ENCODE measurements around the gene CCDC38. TPM values are rescaled to one million over a fixed set of nuclear protein-coding genes. Genes with fewer than 3 reads are reported as not detected.

Gene CCDC38
- total RNA-seq (2021) (0.24 and 0.26 TPM in 2 replicates), Bru-seq, nascent RNA (percentile 14 among the genes with signal in this experiment), BruChase-seq, experiment 1, labeled RNA remaining after a 2-hour chase (percentile 11 among the genes with signal in this experiment), BruChase-seq, experiment 2, labeled RNA remaining after a 6-hour chase (percentile 9 among the genes with signal in this experiment)
- long read RNA-seq = 0 reads

DNA sequence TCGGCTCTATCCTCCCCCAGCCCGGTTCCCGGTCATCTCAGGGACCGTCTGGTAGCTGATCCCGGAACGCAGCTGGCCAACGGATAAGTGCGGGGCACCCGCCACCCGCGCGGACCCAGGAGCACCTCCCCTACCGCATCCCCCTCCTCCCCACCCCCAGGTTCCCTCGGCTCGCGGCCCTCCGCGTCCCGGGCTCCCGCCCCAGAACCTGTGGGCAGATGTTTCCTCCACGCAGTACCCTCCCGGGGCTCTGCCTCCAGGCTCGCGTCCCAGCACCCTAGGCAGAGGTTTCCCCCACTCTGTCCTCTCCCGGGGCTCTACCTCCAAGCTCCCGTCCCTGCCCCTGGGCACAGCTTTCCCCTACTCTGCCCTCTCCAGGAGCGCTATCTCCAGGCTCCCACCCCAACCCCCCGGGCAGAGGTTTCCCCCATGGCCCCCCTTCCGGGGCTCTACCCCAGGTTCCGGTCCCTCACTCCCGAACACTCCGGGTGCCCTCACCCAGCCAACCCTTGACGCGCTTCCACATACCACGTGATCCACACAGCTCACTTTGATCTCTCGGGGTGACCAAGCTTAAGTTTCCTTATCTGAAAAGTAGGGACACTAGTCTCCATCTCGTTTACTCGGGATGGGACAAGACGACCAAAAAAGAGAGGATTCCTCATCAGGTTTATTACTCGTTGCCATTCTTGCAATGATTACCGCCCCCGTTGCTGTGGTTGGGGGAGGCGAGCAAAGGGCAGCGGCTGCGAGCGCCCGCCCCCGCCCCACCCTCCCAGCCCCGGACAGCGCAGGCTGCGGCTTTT is at the start of gene CCDC38:
TSS of gene CCDC38 (minus strand) at position 91 of the 806 bp plus-strand sequence. CDS start 6,105 bp downstream, outside the sequence.
- CTCF ChIA-PET = interaction anchor here (0.8 kb wide), 1 partner anchor 825 kb away, joined by 3 read pairs; no protein-coding TSS in a partner anchor
- Histone ChIP-seq H3K36me3 (ENCODE audit: insufficient read depth, low read length, poor library complexity, severe bottlenecking) (no peaks in the 10 kb centered on the region), H3K27ac (ENCODE audit: low read depth, low read length, poor library complexity, severe bottlenecking) (peak within 1 kb of the TSS; percentile 75), H3K4me3 (ENCODE audit: low read depth, low read length, poor library complexity, severe bottlenecking) (peak within 1 kb of the TSS; percentile 90), H3K27me3 (replicated peaks; ENCODE audit: insufficient read depth, low read depth, low read length, poor library complexity) (no peaks in the 10 kb centered on the region), H3K9me3 (ENCODE audit: low read depth, low read length, poor library complexity, severe bottlenecking) (no peaks in the 10 kb centered on the region), H3K4me1 (ENCODE audit: insufficient read depth, low read length, poor library complexity, severe bottlenecking) (no peaks in the 10 kb centered on the region)
- peak; percentile 89 for DNase-seq (ENCODE audit: low spot score)
- intact Hi-C loops (cut with micrococcal nuclease; ENCODE audit: unreplicated experiment) = no loop called here
- POLR2A ChIA-PET (ENCODE audit: low non-redundant PET) = interaction anchor here (0.5 kb wide), 1 partner anchor 31 kb away, joined by 6 read pairs; no protein-coding TSS in a partner anchor
- TF ChIP-seq, protein P1, sequence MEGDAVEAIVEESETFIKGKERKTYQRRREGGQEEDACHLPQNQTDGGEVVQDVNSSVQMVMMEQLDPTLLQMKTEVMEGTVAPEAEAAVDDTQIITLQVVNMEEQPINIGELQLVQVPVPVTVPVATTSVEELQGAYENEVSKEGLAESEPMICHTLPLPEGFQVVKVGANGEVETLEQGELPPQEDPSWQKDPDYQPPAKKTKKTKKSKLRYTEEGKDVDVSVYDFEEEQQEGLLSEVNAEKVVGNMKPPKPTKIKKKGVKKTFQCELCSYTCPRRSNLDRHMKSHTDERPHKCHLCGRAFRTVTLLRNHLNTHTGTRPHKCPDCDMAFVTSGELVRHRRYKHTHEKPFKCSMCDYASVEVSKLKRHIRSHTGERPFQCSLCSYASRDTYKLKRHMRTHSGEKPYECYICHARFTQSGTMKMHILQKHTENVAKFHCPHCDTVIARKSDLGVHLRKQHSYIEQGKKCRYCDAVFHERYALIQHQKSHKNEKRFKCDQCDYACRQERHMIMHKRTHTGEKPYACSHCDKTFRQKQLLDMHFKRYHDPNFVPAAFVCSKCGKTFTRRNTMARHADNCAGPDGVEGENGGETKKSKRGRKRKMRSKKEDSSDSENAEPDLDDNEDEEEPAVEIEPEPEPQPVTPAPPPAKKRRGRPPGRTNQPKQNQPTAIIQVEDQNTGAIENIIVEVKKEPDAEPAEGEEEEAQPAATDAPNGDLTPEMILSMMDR (conservative IDR thresholded peaks at IDR 0.05; ENCODE audit: low read depth, low read length) = no peak
- no peak for TF ChIP-seq EZH2 (IDR thresholded peaks at IDR 0.05; ENCODE audit: borderline replicate concordance, low read depth, low read length, poor library complexity, severe bottlenecking)
- BruUV-seq (replicated peaks) = no TSS peak

DNA sequence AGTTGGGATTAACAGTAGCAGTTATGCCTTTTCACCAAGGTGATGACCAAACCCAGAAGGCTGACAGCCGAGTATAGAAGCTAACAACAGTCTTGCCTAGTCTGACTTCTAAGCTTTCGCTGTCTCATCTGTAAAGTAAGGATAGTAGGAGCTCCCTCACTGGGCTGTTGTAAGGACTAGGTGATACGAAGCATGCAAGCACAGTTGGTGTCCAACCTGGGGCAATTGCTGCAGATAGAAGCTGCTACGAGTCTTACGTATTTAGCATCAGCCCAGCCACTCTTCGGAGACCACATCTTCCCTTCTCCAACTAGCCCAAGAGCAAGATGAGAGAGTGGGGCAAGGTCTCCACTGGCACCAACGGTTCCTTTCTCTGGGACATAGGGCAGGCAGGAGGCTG is 47.7 kb upstream of the CCDC38 start:
- Histone ChIP-seq H3K4me3 (ENCODE audit: low read depth, low read length, poor library complexity, severe bottlenecking) (no peak overlapping the region), H3K4me1 (ENCODE audit: insufficient read depth, low read length, poor library complexity, severe bottlenecking) (peaks cover 16% of the 10 kb centered on the region), H3K27ac (ENCODE audit: low read depth, low read length, poor library complexity, severe bottlenecking) (peak overlapping the region; percentile 10), H3K27me3 (replicated peaks; ENCODE audit: insufficient read depth, low read depth, low read length, poor library complexity) (no peaks in the 10 kb centered on the region), H3K9me3 (ENCODE audit: low read depth, low read length, poor library complexity, severe bottlenecking) (no peaks in the 10 kb centered on the region), H3K36me3 (ENCODE audit: insufficient read depth, low read length, poor library complexity, severe bottlenecking) (no peaks in the 10 kb centered on the region)
- no peak for TF ChIP-seq EZH2 (IDR thresholded peaks at IDR 0.05; ENCODE audit: borderline replicate concordance, low read depth, low read length, poor library complexity, severe bottlenecking)
- TF ChIP-seq, protein P1 (conservative IDR thresholded peaks at IDR 0.05; ENCODE audit: low read depth, low read length) = no peak
- BruUV-seq (replicated peaks) = no TSS peak
- intact Hi-C loops (cut with micrococcal nuclease; ENCODE audit: unreplicated experiment) = no loop called here
- DNase-seq (ENCODE audit: low spot score) = no peak
- ChIA-PET CTCF (interaction anchor here (1.0 kb wide), 1 partner anchor 9 kb away, joined by 5 read pairs; no protein-coding TSS in a partner anchor), POLR2A (ENCODE audit: low non-redundant PET) (no interaction called here)

DNA sequence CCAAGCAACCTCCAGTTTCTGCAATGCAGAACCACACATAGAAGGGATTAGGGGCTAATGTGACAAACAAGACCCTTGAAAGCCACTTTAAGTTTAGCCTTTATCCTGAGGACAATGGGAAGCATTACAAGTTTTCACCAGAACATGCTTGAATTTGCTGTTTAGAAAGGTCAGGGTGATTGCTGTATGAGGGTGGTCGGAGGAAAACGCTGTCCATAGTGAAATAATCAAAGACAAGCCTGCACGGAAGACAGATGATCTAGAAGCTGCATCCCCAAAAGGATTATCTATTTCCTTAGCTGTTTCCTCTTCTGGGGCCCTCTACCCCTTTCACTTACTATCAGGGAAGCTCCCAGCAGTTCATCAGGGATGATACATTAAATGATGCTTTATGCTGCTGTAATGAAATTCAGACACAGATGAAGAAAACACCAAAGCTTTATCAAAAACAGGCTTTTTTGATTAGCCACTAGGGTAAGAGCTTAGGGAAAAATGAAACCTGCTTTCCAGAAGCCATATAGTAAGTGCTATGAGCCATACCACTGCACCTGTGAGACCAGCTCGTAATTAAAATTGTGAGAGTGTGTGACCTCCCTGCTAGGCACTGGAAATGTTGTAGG is 47.2 kb upstream of the CCDC38 start:
- CTCF ChIA-PET = interaction anchor here (1.0 kb wide), 1 partner anchor 9 kb away, joined by 5 read pairs; no protein-coding TSS in a partner anchor
- Histone ChIP-seq H3K4me1 (ENCODE audit: insufficient read depth, low read length, poor library complexity, severe bottlenecking) (peaks cover 16% of the 10 kb centered on the region), H3K4me3 (ENCODE audit: low read depth, low read length, poor library complexity, severe bottlenecking) (no peak overlapping the region), H3K9me3 (ENCODE audit: low read depth, low read length, poor library complexity, severe bottlenecking) (no peaks in the 10 kb centered on the region), H3K27me3 (replicated peaks; ENCODE audit: insufficient read depth, low read depth, low read length, poor library complexity) (no peaks in the 10 kb centered on the region), H3K36me3 (ENCODE audit: insufficient read depth, low read length, poor library complexity, severe bottlenecking) (no peaks in the 10 kb centered on the region), H3K27ac (ENCODE audit: low read depth, low read length, poor library complexity, severe bottlenecking) (peak overlapping the region; percentile 10)
- DNase-seq (ENCODE audit: low spot score) = peak; percentile 23
- intact Hi-C loops (cut with micrococcal nuclease; ENCODE audit: unreplicated experiment) = no loop called here
- POLR2A ChIA-PET (ENCODE audit: low non-redundant PET) = no interaction called here
- TF ChIP-seq, protein P1 (conservative IDR thresholded peaks at IDR 0.05; ENCODE audit: low read depth, low read length) = no peak
- TF ChIP-seq EZH2 (IDR thresholded peaks at IDR 0.05; ENCODE audit: borderline replicate concordance, low read depth, low read length, poor library complexity, severe bottlenecking) = no peak
- BruUV-seq (replicated peaks) = no TSS peak
